Neural cell (in vitro differentiated cells): ENCODE measurements around the gene LRRC73. TPM values are rescaled to one million over a fixed set of nuclear protein-coding genes. Genes with fewer than 3 reads are reported as not detected.

ENCODE experiments used
- H2AFZ ChIP-seq: fragments of 200-600, 300-800 bp; sonication (generic), shearing (Covaris generic); 2 replicates; pipeline ENCODE4 v1.6.0; 2014; ENCODE audit warnings: low read depth, mild to moderate bottlenecking, antibody characterized with exemption, low read length, moderate library complexity
- H3F3A ChIP-seq: fragments of 200-600 bp; shearing (Covaris generic); 2 replicates; pipeline ENCODE4 v1.6.1; 2016; ENCODE audit warnings: mild to moderate bottlenecking, moderate library complexity, mixed read lengths, antibody characterized with exemption, low read length; ENCODE audit not compliant: insufficient read depth, poor library complexity, severe bottlenecking
- H3K27ac ChIP-seq: fragments of 200-600, 300-800 bp; sonication (generic), shearing (Covaris generic); 2 replicates; pipeline ENCODE4 v1.5.1; 2014; ENCODE audit warnings: mild to moderate bottlenecking, low read length, moderate library complexity
- H3K27me3 ChIP-seq: fragments of 300-800, 200-600 bp; sonication (generic), shearing (Covaris generic); 2 replicates; pipeline ENCODE4 v1.6.0; 2014; ENCODE audit warnings: mild to moderate bottlenecking, low read depth, low read length, moderate library complexity; ENCODE audit not compliant: insufficient read depth
- H3K36me3 ChIP-seq: fragments of 300-800, 200-600 bp; sonication (generic), shearing (Covaris generic); 2 replicates; pipeline ENCODE4 v1.5.1; 2014; ENCODE audit warnings: mild to moderate bottlenecking, antibody characterized with exemption, low read length, moderate library complexity; ENCODE audit not compliant: insufficient read depth
- H3K4me2 ChIP-seq: fragments of 300-800, 200-600 bp; sonication (generic), shearing (Covaris generic); 2 replicates; pipeline ENCODE4 v1.6.0; 2014; ENCODE audit warnings: mild to moderate bottlenecking, low read length
- H3K4me3 ChIP-seq: fragments of 300-800, 200-600 bp; sonication (generic), shearing (Covaris generic); 2 replicates; pipeline ENCODE4 v1.5.1; 2014; ENCODE audit warnings: mild to moderate bottlenecking, low read length, moderate library complexity
- H3K79me2 ChIP-seq: fragments of 200-600 bp; shearing (Covaris generic); replicated peaks from 2 replicates; pipeline ENCODE4 v1.6.0; 2014; ENCODE audit warnings: mild to moderate bottlenecking, low read length, moderate library complexity; ENCODE audit not compliant: insufficient read depth
- H3K9ac ChIP-seq: fragments of 300-800, 200-600 bp; sonication (generic), shearing (Covaris generic); 2 replicates; pipeline ENCODE4 v1.6.1; 2016; ENCODE audit warnings: mild to moderate bottlenecking, low read length, mixed read lengths
- H3K9me2 ChIP-seq: fragments of 200-600 bp; shearing (Covaris generic); 2 replicates; pipeline ENCODE4 v1.6.1; 2016; ENCODE audit warnings: mild to moderate bottlenecking, low read length, mixed read lengths; ENCODE audit not compliant: insufficient read depth
- H3K9me3 ChIP-seq: fragments of 200-600, 300-800 bp; sonication (generic), shearing (Covaris generic); 2 replicates; pipeline ENCODE4 v1.6.1; 2016; ENCODE audit warnings: mild to moderate bottlenecking, mixed run types, low read length, moderate library complexity, mixed read lengths
- H4K20me1 ChIP-seq: fragments of 200-600 bp; shearing (Covaris generic); 2 replicates; pipeline ENCODE4 v1.6.1; 2016; ENCODE audit warnings: mild to moderate bottlenecking, mixed run types; ENCODE audit not compliant: insufficient read depth
- EP300 ChIP-seq: fragments of 450-650 bp; conservative IDR thresholded peaks from 2 replicates; pipeline ENCODE4 v1.6.1; 2014; ENCODE audit warnings: antibody characterized with exemption, mild to moderate bottlenecking, moderate library complexity; ENCODE audit not compliant: poor library complexity, severe bottlenecking
- EZH2 ChIP-seq: fragments of 200-600, 300-800 bp; shearing (Covaris generic), sonication (generic); IDR thresholded peaks from 2 replicates; pipeline ENCODE4 v1.6.1; 2014; ENCODE audit warnings: antibody characterized with exemption, low read length, borderline replicate concordance, mild to moderate bottlenecking; ENCODE audit not compliant: insufficient read depth, poor library complexity, severe bottlenecking
- MXI1 ChIP-seq: fragments of 450-650 bp; conservative IDR thresholded peaks from 2 replicates; pipeline ENCODE4 v1.6.1; 2014; ENCODE audit warnings: antibody characterized with exemption, mild to moderate bottlenecking; ENCODE audit not compliant: poor library complexity, severe bottlenecking
- POLR2AphosphoS5 ChIP-seq: IDR thresholded peaks from 2 replicates; pipeline ENCODE4 v1.6.1; 2012
- RAD21 ChIP-seq: fragments of 450-650 bp; conservative IDR thresholded peaks from 2 replicates; pipeline ENCODE4 v1.6.1; 2014; ENCODE audit warnings: antibody characterized with exemption, mild to moderate bottlenecking, moderate library complexity
- SMC3 ChIP-seq: fragments of 450-650 bp; conservative IDR thresholded peaks from 2 replicates; pipeline ENCODE4 v1.6.1; 2014; ENCODE audit warnings: antibody characterized with exemption, mild to moderate bottlenecking, moderate library complexity; ENCODE audit not compliant: poor library complexity
- TAF1 ChIP-seq: IDR thresholded peaks from 2 replicates; pipeline ENCODE4 v1.6.1; 2012; ENCODE audit warnings: low read depth
- polyA plus RNA-seq: library from polyadenylated mRNA; depleted of rRNA; stranded (reverse); fragments of >200 nt; gene quantifications from 2 replicates; pipeline ENCODE4 v1.2.3, GENCODE V29; 2014
- TF ChIP-seq, protein P1 (sequence below): fragments of 450-650 bp; IDR thresholded peaks from 2 replicates; pipeline ENCODE4 v1.5.1; 2014; ENCODE audit warnings: antibody characterized with exemption, mild to moderate bottlenecking, moderate library complexity; ENCODE audit not compliant: poor library complexity, severe bottlenecking
- TF ChIP-seq, protein P2 (sequence below): IDR thresholded peaks from 2 replicates; pipeline ENCODE4 v1.6.1; 2012; ENCODE audit warnings: borderline replicate concordance

The LRRC73 gene
- polyA plus RNA-seq, 1 donor from 2014 or later = 4.7 TPM

DNA sequence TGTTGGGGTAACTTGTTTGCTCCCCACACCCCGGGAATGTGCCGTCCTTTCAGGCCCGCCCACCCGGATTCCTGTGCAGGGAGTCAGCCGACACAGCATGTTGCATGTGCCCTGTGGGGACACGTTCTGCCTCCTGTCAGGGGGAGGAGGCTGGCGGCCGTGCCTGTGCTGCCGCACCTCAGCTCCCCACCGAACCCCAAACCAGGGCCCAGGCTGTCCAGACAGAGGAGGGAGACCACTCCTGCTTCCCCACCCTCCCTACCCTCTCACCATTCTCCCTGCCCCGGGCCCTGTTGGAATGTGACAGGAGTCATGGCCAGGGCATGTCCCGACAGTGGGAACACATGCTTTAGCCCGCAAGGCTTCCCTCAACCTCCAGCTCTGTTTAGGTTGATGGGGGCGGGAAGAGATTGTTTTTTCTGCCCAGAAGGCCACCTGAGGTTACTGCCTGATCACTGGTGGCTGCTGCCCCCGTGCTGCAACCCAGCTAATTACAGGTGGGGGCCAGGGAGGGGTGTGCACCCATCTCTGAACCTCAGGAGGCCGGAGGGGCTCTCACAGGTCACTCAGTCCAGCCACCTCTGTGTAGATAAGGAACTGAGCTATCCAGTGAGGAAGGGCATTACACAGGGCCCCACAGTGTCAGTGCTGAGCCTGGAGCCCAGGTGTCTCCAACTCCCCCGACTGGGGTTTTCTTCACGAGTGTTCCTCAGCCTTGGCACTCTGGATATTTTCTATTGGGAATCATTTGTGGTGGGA is 13.6 kb downstream of the LRRC73 start:
- H3F3A ChIP-seq = no peaks in the 10 kb centered on the region
- no peaks in the 10 kb centered on the region for H3K9me2 ChIP-seq
- H4K20me1 ChIP-seq = no peaks in the 10 kb centered on the region
- no peaks in the 10 kb centered on the region for H3K9me3 ChIP-seq
- no peaks in the 10 kb centered on the region for H3K79me2 ChIP-seq
- no peak overlapping the region for H3K9ac ChIP-seq
- no peaks in the 10 kb centered on the region for H3K36me3 ChIP-seq
- peak; percentile 22 for TF ChIP-seq RAD21
- TF ChIP-seq MXI1 = no peak
- no peak overlapping the region for H2AFZ ChIP-seq
- H3K27ac ChIP-seq = no peak overlapping the region
- no peaks in the 10 kb centered on the region for H3K27me3 ChIP-seq
- no peak overlapping the region for H3K4me3 ChIP-seq
- no peak overlapping the region for H3K4me2 ChIP-seq

DNA sequence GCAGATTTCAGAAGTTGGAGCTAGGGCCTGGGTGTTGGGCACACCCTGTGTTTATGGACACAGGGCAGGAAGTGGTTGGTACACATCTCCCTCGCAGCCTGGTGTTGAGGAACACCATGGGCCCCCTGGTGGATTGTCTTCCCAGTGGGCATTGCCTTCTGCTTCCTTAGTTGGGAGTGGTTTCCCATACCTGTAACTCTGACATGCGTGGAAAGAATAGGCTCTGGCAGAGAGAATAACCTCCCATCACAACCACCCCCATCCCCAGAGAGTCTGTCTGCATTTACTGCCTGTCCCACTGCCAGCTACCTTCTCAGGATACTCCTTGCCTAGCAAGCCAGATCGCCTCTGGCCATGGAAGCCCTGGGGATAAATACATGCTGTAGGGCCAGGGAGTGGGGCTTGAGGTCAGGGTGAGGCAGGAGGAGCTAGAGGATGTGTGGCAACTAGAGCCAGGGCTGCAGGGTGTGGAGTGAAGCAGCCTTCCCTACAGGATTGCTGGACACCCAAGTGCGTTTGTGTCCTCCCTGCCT is 14.7 kb downstream of the LRRC73 start:
- Histone ChIP-seq H4K20me1 (no peaks in the 10 kb centered on the region), H3K4me3 (no peak overlapping the region), H3K27ac (no peak overlapping the region), H3K9me2 (no peaks in the 10 kb centered on the region), H3K79me2 (no peaks in the 10 kb centered on the region), H3K27me3 (no peaks in the 10 kb centered on the region), H3K36me3 (no peaks in the 10 kb centered on the region), H3K4me2 (no peak overlapping the region), H3F3A (no peaks in the 10 kb centered on the region), H3K9me3 (no peaks in the 10 kb centered on the region), H3K9ac (no peak overlapping the region), H2AFZ (no peak overlapping the region)
- TF ChIP-seq, protein P1, sequence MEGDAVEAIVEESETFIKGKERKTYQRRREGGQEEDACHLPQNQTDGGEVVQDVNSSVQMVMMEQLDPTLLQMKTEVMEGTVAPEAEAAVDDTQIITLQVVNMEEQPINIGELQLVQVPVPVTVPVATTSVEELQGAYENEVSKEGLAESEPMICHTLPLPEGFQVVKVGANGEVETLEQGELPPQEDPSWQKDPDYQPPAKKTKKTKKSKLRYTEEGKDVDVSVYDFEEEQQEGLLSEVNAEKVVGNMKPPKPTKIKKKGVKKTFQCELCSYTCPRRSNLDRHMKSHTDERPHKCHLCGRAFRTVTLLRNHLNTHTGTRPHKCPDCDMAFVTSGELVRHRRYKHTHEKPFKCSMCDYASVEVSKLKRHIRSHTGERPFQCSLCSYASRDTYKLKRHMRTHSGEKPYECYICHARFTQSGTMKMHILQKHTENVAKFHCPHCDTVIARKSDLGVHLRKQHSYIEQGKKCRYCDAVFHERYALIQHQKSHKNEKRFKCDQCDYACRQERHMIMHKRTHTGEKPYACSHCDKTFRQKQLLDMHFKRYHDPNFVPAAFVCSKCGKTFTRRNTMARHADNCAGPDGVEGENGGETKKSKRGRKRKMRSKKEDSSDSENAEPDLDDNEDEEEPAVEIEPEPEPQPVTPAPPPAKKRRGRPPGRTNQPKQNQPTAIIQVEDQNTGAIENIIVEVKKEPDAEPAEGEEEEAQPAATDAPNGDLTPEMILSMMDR = no peak
- TF ChIP-seq RAD21 (no peak), TAF1 (no peak), POLR2AphosphoS5 (no peak), SMC3 (no peak), EZH2 (no peak), EP300 (no peak), MXI1 (no peak)
- TF ChIP-seq, protein P2, sequence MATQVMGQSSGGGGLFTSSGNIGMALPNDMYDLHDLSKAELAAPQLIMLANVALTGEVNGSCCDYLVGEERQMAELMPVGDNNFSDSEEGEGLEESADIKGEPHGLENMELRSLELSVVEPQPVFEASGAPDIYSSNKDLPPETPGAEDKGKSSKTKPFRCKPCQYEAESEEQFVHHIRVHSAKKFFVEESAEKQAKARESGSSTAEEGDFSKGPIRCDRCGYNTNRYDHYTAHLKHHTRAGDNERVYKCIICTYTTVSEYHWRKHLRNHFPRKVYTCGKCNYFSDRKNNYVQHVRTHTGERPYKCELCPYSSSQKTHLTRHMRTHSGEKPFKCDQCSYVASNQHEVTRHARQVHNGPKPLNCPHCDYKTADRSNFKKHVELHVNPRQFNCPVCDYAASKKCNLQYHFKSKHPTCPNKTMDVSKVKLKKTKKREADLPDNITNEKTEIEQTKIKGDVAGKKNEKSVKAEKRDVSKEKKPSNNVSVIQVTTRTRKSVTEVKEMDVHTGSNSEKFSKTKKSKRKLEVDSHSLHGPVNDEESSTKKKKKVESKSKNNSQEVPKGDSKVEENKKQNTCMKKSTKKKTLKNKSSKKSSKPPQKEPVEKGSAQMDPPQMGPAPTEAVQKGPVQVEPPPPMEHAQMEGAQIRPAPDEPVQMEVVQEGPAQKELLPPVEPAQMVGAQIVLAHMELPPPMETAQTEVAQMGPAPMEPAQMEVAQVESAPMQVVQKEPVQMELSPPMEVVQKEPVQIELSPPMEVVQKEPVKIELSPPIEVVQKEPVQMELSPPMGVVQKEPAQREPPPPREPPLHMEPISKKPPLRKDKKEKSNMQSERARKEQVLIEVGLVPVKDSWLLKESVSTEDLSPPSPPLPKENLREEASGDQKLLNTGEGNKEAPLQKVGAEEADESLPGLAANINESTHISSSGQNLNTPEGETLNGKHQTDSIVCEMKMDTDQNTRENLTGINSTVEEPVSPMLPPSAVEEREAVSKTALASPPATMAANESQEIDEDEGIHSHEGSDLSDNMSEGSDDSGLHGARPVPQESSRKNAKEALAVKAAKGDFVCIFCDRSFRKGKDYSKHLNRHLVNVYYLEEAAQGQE = no peak
